Forelimb muscle (tissue), 1 donor: Measurements from ENCODE around the gene CDC25A. TPM values are rescaled to one million over a fixed set of nuclear protein-coding genes. Genes with fewer than 3 reads are reported as not detected.

Source experiments
- DNase-seq: peaks from one replicate; pipeline ENCODE4 v3.0.0-alpha.2; 2013; ENCODE audit warnings: low read depth
- polyA plus RNA-seq: library from polyadenylated mRNA; unstranded; fragments of 120-200 nt; gene quantifications from one replicate; pipeline ENCODE4 v1.2.1, GENCODE V29; 2013; ENCODE audit not compliant: insufficient read length

Gene CDC25A
- polyA plus RNA-seq, 1 donor, result 3.1 TPM

GRCh38 chr3:48107227-48107626 lies 81.0 kb downstream of the CDC25A start:
- DNase-seq, result no peak

Other genes with a start within 250 kb of the CDC25A start
- gene MAP4, start 172.0 kb downstream of the CDC25A start, polyA plus RNA-seq, result 340 TPM
- gene CAMP, start 35.1 kb upstream of the CDC25A start, polyA plus RNA-seq, result 1.5 TPM
- gene ZNF589, start 52.7 kb upstream of the CDC25A start, polyA plus RNA-seq, result 8.4 TPM
- 23.0 TPM for gene NME6, start 113.0 kb upstream of the CDC25A start, polyA plus RNA-seq
- not detected for gene SPINK8, start 145.2 kb upstream of the CDC25A start, polyA plus RNA-seq
- 0.15 TPM for gene FBXW12, start 183.8 kb upstream of the CDC25A start, polyA plus RNA-seq
- gene PLXNB1, start 241.7 kb upstream of the CDC25A start, polyA plus RNA-seq, result 17.3 TPM